Central memory CD8-positive, alpha-beta T cell (primary cell): Measurements from ENCODE around the gene TRIM72.
"Not testable (repeated sequence)": the region's sequence is repeated elsewhere in the genome, so short reads cannot be mapped to it uniquely, and the experiment has no call there.

Experiments
- ATAC-seq: fragments of 150-1000 bp; cut with Tn5 transposase; replicated peaks from 2 replicates; pipeline ENCODE4 v1.10.0; 2022; ENCODE audit warnings: mild to moderate bottlenecking, moderate FRiP score, moderate number of reproducible peaks; ENCODE audit not compliant: poor library complexity, severe bottlenecking; ENCODE audit errors: extremely low read depth
- DNase-seq, 2 donors: peaks; one replicate each; pipeline ENCODE4 v3.0.0; 2021; ENCODE audit warnings: low spot score in 2 of 2
- H3K27ac Mint-ChIP-seq: one replicate; pipeline ENCODE4 v1.8.0; 2022; ENCODE audit warnings: low read depth, mild to moderate bottlenecking, moderate library complexity, mixed read lengths
- H3K27me3 Mint-ChIP-seq: one replicate; pipeline ENCODE4 v1.8.0; 2022; ENCODE audit warnings: mixed read lengths
- H3K36me3 Mint-ChIP-seq: one replicate; pipeline ENCODE4 v1.8.0; 2022; ENCODE audit warnings: mild to moderate bottlenecking, moderate library complexity, mixed read lengths; ENCODE audit not compliant: insufficient read depth
- H3K4me1 Mint-ChIP-seq: one replicate; pipeline ENCODE4 v1.8.0; 2022; ENCODE audit warnings: mixed read lengths
- H3K4me3 Mint-ChIP-seq: one replicate; pipeline ENCODE4 v1.8.0; 2022; ENCODE audit warnings: mild to moderate bottlenecking, moderate library complexity, mixed read lengths
- H3K9me3 Mint-ChIP-seq: one replicate; pipeline ENCODE4 v1.8.0; 2022; ENCODE audit warnings: mixed read lengths

TRIM72 gene

GRCh38 chr16:31213877-31214707, at the start of gene TRIM72:
Gene TRIM72, plus strand, starts transcription at chr16:31214119. Its CDS starts 620 bp downstream, at chr16:31214739.
- no peak for ATAC-seq
- Mint-ChIP-seq H3K9me3 (no peaks in the 10 kb centered on the region), H3K27me3 (peaks cover 53% of the 10 kb centered on the region), H3K36me3 (no peaks in the 10 kb centered on the region), H3K27ac (no peak within 1 kb of the TSS), H3K4me1 (peaks cover 23% of the 10 kb centered on the region), H3K4me3 (peak within 1 kb of the TSS; percentile 61)
- DNase-seq, result no peak

GRCh38 chr16:31167315-31167714, 46.6 kb upstream of the TRIM72 start:
- H3K27ac Mint-ChIP-seq, result no peak overlapping the region
- H3K9me3 Mint-ChIP-seq, result no peaks in the 10 kb centered on the region
- no peaks in the 10 kb centered on the region for H3K4me1 Mint-ChIP-seq
- H3K27me3 Mint-ChIP-seq, result no peaks in the 10 kb centered on the region
- H3K4me3 Mint-ChIP-seq, result no peak overlapping the region
- DNase-seq, result no peak
- ATAC-seq, result no peak
- no peaks in the 10 kb centered on the region for H3K36me3 Mint-ChIP-seq

GRCh38 chr16:31168848-31169247, 45.1 kb upstream of the TRIM72 start:
- no peak for DNase-seq
- Mint-ChIP-seq H3K27me3 (no peaks in the 10 kb centered on the region), H3K4me1 (no peaks in the 10 kb centered on the region), H3K27ac (no peak overlapping the region), H3K4me3 (no peak overlapping the region), H3K9me3 (no peaks in the 10 kb centered on the region), H3K36me3 (no peaks in the 10 kb centered on the region)
- ATAC-seq, result no peak

- H3K27me3 Mint-ChIP-seq, H3K4me1 Mint-ChIP-seq, H3K9me3 Mint-ChIP-seq, H3K27ac Mint-ChIP-seq, H3K4me3 Mint-ChIP-seq, ATAC-seq, H3K36me3 Mint-ChIP-seq, DNase-seq: not testable (repeated sequence)
These were observed 43.9 kb upstream of the TRIM72 start for GRCh38 chr16:31170048-31170447.

- peaks cover 38% of the 10 kb centered on the region for H3K4me1 Mint-ChIP-seq
- H3K9me3 Mint-ChIP-seq, result no peaks in the 10 kb centered on the region
- H3K4me3 Mint-ChIP-seq, result peak overlapping the region; percentile 98
- H3K36me3 Mint-ChIP-seq, result peaks cover 33% of the 10 kb centered on the region
- H3K27ac Mint-ChIP-seq, result peak overlapping the region; percentile 6
- no peaks in the 10 kb centered on the region for H3K27me3 Mint-ChIP-seq
- ATAC-seq (peak; percentile 26), DNase-seq (peak; percentile 31 to 34)
These were observed 36.8 kb upstream of the TRIM72 start for GRCh38 chr16:31177136-31177535.

- DNase-seq (no peak), ATAC-seq (no peak)
- H3K36me3 Mint-ChIP-seq, result peaks cover 55% of the 10 kb centered on the region
- no peaks in the 10 kb centered on the region for H3K9me3 Mint-ChIP-seq
- H3K4me1 Mint-ChIP-seq, result peaks cover 59% of the 10 kb centered on the region
- H3K4me3 Mint-ChIP-seq, result peak overlapping the region; percentile 98
- H3K27ac Mint-ChIP-seq, result peak overlapping the region; percentile 99
- H3K27me3 Mint-ChIP-seq, result no peaks in the 10 kb centered on the region
These were observed 34.6 kb upstream of the TRIM72 start for GRCh38 chr16:31179219-31179746.

GRCh38 chr16:31179747-31180459, 34.0 kb upstream of the TRIM72 start, which contains the start of gene FUS:
Gene FUS, plus strand, starts transcription at chr16:31180139. Its CDS starts 76 bp downstream, at chr16:31180215.
- peaks cover 60% of the 10 kb centered on the region for H3K36me3 Mint-ChIP-seq
- H3K9me3 Mint-ChIP-seq, result no peaks in the 10 kb centered on the region
- H3K4me1 Mint-ChIP-seq, result peaks cover 63% of the 10 kb centered on the region
- H3K27me3 Mint-ChIP-seq, result no peaks in the 10 kb centered on the region
- ATAC-seq, result peak; percentile 49
- peak within 1 kb of the TSS; percentile 98 for H3K4me3 Mint-ChIP-seq
- H3K27ac Mint-ChIP-seq, result peak within 1 kb of the TSS; percentile 99
- DNase-seq, result peak; percentile 92 to 93

- H3K9me3 Mint-ChIP-seq, result no peaks in the 10 kb centered on the region
- ATAC-seq (no peak), DNase-seq (no peak)
- peak overlapping the region; percentile 99 for H3K27ac Mint-ChIP-seq
- peaks cover 77% of the 10 kb centered on the region for H3K4me1 Mint-ChIP-seq
- H3K27me3 Mint-ChIP-seq, result no peaks in the 10 kb centered on the region
- H3K4me3 Mint-ChIP-seq, result peak overlapping the region; percentile 98
- peaks cover 73% of the 10 kb centered on the region for H3K36me3 Mint-ChIP-seq
These were observed 32.7 kb upstream of the TRIM72 start for GRCh38 chr16:31181102-31181830.

GRCh38 chr16:31182391-31182790, 31.5 kb upstream of the TRIM72 start:
- Mint-ChIP-seq H3K27me3 (no peaks in the 10 kb centered on the region), H3K27ac (peak overlapping the region; percentile 99), H3K36me3 (peaks cover 85% of the 10 kb centered on the region), H3K4me1 (peaks cover 81% of the 10 kb centered on the region), H3K4me3 (peak overlapping the region; percentile 98), H3K9me3 (no peaks in the 10 kb centered on the region)
- DNase-seq (no peak), ATAC-seq (no peak)

- peak overlapping the region; percentile 98 for H3K4me3 Mint-ChIP-seq
- ATAC-seq, result no peak
- H3K36me3 Mint-ChIP-seq, result peaks cover 98% of the 10 kb centered on the region
- H3K27ac Mint-ChIP-seq, result peak overlapping the region; percentile 99
- no peak for DNase-seq
- H3K9me3 Mint-ChIP-seq, result no peaks in the 10 kb centered on the region
- peaks cover 88% of the 10 kb centered on the region for H3K4me1 Mint-ChIP-seq
- no peaks in the 10 kb centered on the region for H3K27me3 Mint-ChIP-seq
These were observed 30.2 kb upstream of the TRIM72 start for GRCh38 chr16:31183432-31184428.

- H3K36me3 Mint-ChIP-seq, result peaks cover 100% of the 10 kb centered on the region
- ATAC-seq (no peak), DNase-seq (no peak)
- H3K27me3 Mint-ChIP-seq, result no peaks in the 10 kb centered on the region
- H3K4me1 Mint-ChIP-seq, result peaks cover 92% of the 10 kb centered on the region
- peak overlapping the region; percentile 42 for H3K4me3 Mint-ChIP-seq
- no peaks in the 10 kb centered on the region for H3K9me3 Mint-ChIP-seq
- peak overlapping the region; percentile 83 for H3K27ac Mint-ChIP-seq
These were observed 29.0 kb upstream of the TRIM72 start for GRCh38 chr16:31184888-31185287.
